SKM-1 (cell line): ENCODE results near the gene CCL20.

Experiments
- DNase-seq: peaks from one replicate; lab custom pipeline; 2025; ENCODE audit not compliant: unreplicated experiment; lab: John Stamatoyannopoulos, UW

The CCL20 gene

DNA sequence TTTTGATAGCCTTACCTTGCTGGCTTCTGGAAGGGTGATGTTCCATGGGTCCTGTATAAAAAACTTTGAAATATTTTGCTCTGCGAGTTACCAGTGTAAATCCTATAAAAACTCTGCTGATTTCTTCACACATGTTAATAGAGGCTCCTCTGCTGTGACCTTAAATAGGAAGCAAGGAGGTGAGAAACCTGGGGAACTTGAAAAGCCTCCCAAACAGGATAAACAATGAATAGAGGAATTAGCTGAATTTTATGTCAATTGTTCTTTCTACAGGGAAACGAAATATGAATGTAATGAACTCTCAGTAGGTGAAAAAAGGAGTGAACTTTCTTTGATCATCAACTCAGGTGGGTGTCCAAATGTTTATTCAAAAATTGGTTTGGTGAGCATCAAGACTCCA, 10.8 kb upstream of the CCL20 start:
- no peak for DNase-seq

DNA sequence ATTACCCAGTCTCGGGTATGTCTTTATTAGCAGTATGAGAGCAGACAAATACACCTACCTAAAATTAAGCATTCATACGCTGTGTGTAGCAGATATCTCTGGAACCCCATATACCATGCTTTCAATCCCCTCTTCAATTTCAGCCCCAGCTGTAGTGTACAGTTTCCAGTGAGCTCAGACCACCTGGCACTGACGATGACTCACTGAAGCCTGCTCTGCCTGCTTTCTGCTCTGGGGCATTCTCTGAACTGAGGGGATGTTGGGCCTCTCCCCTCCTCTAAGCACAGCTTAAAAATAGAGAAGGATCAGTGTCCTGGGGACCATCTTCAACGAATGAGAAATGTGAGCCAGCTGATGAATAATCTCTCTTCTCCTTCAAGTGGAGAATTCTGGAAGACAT, 8.7 kb upstream of the CCL20 start:
- DNase-seq, result no peak

GRCh38 chr2:227805578-227805977, 8.1 kb upstream of the CCL20 start:
- DNase-seq, result no peak

DNA sequence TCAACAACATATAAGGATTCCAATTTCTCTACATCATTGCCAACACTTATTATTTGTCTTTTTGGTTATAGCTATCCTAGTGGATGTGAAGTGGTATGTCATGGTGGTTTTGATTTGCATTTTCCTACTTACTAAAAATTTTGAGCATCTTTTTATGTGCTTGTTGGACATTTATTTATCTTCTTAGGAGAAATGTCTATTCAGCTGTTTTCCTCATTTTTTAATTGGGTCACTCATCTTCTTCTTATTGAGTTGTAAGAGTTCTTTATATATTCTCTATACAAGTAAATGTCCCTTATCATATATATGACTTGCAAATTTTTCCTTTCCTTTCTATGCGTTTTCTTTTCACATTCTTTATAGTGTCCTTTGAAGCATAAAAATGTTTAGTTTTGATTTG, 4.7 kb upstream of the CCL20 start:
- no peak for DNase-seq

GRCh38 chr2:227812001-227812400, 1.6 kb upstream of the CCL20 start:
- DNase-seq, result no peak

GRCh38 chr2:227813229-227813561, 447 bp upstream of the CCL20 start:
- DNase-seq, result no peak

- DNase-seq, result no peak
Observed at GRCh38 chr2:227815066-227815465, 1.4 kb downstream of the CCL20 start.

- peak; percentile 56 for DNase-seq
Observed at GRCh38 chr2:227816507-227817294, 3.1 kb downstream of the CCL20 start.

DNA sequence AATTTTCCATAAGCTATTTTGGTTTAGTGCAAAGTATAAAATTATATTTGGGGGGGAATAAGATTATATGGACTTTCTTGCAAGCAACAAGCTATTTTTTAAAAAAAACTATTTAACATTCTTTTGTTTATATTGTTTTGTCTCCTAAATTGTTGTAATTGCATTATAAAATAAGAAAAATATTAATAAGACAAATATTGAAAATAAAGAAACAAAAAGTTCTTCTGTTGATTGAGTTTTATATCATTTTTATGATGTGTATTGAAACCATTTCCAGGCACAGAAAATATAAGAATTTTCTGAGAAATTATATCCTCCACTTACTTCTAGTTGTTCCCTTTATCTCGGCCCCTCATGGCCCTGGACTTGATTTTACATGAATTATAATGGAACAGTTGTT, 3.7 kb downstream of the CCL20 start:
- no peak for DNase-seq

DNA sequence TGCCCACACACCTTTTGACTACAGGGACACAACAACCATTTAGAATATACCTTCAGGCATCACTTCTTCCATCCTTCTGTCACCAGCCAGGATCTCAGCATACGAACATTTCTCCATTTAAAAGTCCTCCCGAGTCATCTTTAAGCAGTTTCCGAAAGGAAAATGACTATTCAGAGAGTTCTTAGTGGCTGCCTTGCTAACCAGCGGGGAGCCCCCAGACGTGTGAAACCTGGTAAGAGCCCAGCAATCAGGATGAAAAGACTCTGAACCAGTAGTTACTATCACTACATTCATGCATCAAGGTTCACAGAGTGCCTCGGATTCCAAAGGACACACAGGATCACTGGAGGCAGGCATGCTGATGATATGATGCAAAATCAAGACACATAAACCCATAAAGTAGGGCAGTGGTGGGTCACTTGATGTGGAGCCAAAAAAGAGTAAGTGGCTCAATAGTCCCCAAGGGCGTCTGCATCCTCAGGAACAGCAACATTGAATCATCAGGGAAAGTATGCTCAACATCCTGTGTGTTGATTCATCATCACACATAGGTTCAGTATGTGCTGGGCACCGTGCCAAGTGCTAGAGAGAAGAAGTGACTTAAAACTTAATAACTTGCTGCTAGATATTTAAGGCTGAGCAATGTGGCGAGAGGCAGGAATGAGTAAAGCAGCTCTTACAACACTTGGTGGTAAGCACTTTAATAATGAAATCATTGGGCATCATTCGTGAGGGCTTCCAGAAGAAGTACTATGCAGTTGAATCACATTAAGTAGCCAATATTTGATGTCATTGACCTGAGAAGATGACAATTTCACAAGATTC, 4.4 kb downstream of the CCL20 start:
- peak; percentile 93 for DNase-seq

- DNase-seq, result peak; percentile 99
Observed at GRCh38 chr2:227818675-227819397, 5.2 kb downstream of the CCL20 start.

DNA sequence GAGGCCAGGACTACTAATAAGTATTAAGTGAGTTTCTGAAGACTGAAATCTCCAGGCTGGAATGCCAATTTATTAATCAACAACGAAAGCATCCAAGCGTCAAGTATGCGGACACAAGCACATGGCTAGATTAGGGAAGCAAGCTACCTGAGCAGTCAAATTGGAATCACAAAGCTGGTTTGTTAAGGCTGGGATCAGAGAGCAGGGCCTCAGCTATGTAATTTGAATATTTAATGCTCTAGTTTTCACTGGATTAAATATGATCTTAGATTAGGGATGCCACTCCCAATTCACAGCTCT, 5.7 kb downstream of the CCL20 start:
- no peak for DNase-seq

- DNase-seq, result no peak
Observed at GRCh38 chr2:227821043-227821942, 7.7 kb downstream of the CCL20 start.

DNA sequence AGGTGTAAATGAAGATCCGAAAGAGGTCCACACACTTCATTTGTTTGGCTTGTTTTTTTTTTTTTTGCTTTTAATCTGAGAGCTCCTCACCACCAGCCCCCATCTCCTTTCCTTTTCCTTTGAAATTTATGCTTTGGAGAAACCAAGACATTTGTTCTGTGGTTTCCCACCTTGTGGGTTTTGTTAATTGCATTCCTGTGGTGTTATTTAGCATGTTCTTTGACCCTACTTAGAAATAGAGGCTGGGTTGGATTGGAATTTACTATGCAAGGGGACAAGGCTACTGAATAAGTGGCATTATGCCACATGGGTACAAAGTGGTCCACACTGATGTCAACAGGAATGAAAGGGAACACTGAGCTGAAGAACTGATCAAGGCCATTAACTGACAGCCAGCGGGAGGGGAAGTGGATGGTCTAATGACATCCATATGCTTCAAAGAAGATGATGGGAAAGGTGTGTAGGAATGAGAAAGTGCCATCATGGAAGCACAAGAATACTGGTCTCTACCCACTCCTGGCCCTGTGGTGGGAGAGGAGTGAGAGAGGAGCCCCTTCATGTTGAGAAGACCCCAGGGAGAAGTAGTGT, 8.9 kb downstream of the CCL20 start:
- no peak for DNase-seq

DNA sequence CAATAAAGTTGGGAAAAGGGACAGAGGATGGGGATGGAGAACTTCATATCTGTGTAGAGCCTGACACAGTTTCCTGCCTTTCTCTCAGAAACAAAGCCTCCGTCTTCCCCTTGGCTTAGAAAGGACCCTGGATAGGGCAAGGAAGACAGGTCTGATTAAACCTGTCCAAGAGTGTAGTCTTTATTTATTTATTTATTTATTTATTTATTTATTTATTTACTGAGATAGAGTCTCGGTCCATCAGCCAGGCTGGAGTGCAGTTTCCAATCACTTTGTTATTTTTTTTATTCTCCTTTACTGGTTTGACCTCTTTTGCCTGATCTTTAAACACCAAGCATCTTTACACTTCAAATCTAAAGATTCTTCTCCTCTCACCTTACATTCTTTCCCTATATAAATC, 10.3 kb downstream of the CCL20 start:
- DNase-seq, result no peak

GRCh38 chr2:227824711-227825110, 11.1 kb downstream of the CCL20 start:
- no peak for DNase-seq

DNA sequence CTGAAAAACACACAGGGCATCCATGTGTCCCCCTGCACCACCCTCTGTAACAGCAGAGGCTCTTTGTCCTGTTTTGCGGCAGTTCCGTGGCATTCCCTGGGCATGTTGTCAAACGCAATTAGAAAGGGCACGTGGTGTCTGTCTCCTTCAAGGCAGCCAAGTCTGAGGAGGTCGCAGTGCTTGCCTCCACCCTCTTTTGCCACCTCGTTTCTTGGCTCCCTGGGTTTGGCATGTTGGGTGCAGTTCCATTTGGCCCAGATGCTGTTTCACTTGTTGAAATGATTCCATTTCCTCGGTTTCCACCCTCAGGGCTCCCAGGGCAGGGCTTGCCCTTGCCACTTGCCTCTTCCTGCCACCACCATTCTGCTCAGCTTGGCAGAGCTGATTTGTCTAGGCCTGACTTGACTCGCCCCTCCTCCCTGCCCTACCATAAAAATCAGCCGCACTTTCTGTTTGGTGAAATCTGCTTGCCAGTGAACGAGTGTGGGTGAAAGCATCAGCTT, 12.4 kb downstream of the CCL20 start:
- no peak for DNase-seq

GRCh38 chr2:227826563-227826962, 12.9 kb downstream of the CCL20 start:
- no peak for DNase-seq

- no peak for DNase-seq
Observed at GRCh38 chr2:227827143-227827542, 13.5 kb downstream of the CCL20 start.

DNA sequence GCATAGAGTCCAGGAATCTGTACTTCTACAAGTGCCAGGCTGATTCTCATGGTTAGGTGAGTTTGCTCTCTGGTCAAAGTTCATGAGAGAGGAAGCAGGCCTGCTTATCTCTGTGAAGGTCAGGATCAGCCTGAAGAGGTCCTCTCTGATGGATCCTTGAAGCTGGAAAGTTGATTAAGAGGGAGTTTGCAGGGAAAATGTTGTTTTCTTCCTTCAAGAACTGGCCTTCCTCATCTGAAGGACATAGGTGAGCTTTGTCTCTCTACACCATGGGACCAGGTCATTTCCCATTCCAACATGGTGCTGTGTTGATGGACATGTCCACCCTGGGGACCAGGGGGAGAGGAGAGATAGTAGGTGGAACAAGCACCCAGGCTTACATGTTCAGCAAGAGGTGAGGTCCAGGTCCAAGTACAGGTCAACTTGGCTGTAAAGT, 14.9 kb downstream of the CCL20 start:
- no peak for DNase-seq
